HG03097 (cell line): ENCODE data around the gene TCP11L2.
A peak's percentile ranks its signal among the peaks of the same experiment; 100 is the strongest.

Experiments used
- ATAC-seq: cut with Tn5 transposase; IDR thresholded peaks from one replicate; pipeline ENCODE4 v1.9.1; 2021; ENCODE audit not compliant: unreplicated experiment, low FRiP score

TCP11L2 gene

DNA sequence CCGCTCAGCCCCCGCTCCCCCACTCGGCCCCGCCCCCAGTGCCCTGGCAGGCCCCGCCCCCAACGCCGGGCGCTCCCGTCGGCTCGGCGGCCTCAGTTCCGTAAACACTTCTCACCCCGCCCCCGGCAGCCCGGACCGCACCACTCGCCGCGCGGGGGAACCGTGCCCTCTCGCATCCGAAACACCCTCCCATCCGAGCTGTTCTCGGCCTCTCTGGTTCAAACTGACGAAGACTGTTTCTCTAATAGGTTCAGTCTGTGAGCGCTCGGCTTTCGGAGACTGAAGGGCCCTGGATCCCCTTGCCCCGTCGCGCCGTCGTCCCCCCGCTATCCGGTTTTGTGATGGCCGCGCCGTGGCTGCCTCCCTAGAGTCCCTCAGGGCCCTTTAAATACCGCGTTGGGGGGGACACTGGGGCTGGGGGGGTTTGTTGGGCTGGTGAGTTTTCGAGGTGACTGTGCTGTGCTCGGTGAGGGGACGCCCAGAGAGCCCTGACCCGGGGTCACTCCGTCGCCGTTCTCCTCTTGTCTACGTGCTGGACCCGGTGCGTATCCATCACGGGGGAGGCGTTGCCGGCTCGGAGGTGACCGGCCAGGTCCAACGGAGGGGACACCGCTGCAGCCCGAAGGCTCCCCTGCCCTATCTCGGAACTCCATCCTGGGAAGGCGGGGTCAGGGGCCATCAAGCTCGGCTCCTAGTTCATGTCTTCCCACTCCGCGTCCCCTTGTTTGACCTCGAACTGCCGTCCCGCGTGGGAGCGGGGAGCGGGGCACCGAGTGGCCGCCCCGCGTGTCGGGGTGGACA lies at the start of gene TCP11L2:
Gene TCP11L2, plus strand, starts transcription at position 333 of the 801 bp plus-strand sequence. CDS start 8,343 bp downstream, outside the sequence.
- peak; percentile 60 for ATAC-seq

- ATAC-seq: no peak
These were observed 47.8 kb upstream of the TCP11L2 start for GRCh38 chr12:106254724-106255123.

DNA sequence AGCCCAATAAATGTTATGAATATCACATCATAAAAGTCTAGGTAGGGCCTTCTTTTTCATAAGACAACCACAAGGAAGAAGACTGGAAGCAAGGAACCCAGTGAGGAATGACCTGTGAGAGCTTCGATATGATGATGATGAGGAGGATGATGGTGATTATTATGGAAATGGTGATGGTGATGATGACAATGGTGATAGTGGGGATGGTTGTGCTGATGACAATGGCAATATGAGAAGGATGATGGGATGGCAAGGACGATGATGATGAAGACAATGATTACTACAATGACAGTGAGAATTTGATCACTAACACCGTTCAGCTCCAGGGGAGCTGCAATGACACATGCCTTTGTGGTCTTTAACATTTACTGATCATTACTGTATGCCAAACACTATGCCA lies 47.0 kb upstream of the TCP11L2 start:
- ATAC-seq: no peak

DNA sequence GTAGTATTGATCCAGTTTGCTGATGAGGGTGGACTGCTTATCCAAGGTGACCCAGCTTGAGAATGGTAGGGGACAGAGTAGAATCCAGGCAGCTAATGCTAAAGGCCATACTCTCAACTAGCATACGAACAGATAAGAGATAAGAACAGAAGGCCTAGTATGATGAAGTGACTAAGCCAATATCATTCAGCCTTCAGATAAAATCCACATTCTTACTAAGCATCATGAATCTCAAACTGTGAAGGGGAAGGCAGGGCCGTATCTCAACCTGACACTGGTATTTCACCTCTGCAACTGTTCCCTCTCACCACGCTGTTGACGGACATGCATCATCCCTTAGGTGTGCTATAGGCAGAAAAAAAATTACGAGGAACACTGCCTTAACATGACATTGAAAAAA lies 46.6 kb upstream of the TCP11L2 start:
- ATAC-seq: no peak

DNA sequence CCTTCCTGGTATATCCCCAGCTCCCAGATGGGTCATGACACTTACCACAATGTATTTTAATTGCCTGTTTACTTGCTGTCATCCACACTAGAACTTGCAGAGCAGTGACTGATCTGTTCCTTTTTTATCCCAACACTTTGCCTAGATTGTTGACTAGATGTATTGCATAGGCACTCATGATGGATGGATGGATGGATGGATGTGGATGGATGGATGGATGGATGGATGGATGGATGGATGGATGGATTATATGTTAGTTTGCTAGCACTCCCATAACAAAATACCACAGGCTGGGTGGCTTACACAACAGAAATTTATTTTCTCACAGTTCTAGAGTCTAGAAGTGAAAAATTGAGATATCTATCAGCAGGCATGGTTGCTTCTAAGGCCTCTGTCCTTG lies 46.0 kb upstream of the TCP11L2 start:
- ATAC-seq: no peak

- no peak for ATAC-seq
These were observed 44.3 kb upstream of the TCP11L2 start for GRCh38 chr12:106258226-106258625.

- no peak for ATAC-seq
These were observed 43.6 kb upstream of the TCP11L2 start for GRCh38 chr12:106258935-106259334.

- ATAC-seq: no peak
These were observed 37.4 kb upstream of the TCP11L2 start for GRCh38 chr12:106265116-106265515.

DNA sequence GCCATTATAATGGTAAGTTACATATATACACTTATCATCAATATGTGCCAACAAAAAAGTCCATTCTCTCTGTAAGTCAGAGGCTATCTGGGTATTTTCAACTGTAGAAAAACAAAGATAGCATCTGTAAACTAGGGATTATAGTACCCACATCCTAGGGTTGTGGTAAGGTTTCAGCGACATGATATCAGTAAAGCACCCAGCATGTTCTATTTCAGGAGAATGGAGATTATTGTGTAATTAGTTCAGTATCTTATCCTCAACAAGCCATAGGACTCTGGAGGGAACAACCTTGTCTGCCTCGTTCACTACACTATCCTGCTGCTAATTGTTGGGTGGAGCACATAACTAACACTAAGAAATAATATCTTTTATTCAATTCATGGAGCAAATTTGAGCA lies 35.0 kb upstream of the TCP11L2 start:
- ATAC-seq: no peak

GRCh38 chr12:106269150-106269771 lies 33.3 kb upstream of the TCP11L2 start:
- ATAC-seq: no peak

GRCh38 chr12:106271575-106272505 lies 30.7 kb upstream of the TCP11L2 start:
- no peak for ATAC-seq

DNA sequence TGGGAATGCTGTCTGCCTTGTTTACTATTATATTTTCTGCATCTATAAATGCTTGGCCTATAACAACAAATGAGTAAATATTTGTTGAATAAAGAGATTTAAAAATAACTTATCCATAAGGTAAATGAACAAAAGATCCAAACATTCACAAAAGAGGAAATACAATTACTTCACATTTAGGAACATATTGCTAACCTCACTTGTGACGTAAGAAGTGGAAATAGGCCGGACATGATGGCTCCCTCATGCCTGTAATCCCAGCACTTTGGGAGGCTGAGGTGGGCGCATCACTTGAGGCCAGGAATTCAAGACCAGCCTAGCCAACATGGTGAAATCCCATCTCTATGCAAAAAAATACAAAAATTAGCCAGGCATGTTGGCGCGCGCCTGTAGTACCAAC lies 29.0 kb upstream of the TCP11L2 start:
- no peak for ATAC-seq

DNA sequence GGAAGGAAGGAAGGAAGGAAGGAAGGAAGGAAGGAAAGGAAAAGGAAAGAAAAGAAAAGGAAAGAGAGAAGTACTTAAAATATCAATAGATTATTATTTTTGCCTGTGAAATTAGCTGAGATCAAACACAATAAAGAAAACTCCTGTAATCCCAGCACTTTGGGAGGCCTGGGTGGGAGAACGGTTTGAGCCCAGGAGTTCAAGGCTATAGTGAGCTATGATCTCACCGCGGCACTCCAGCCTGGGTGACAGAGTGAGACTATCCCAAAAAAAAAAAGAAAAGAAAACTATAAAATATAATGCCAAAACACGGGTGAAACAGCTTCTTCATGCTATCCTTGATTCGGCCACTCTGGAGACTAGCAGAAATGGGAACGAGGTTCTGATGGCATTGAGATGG lies 28.5 kb upstream of the TCP11L2 start:
- ATAC-seq: no peak

DNA sequence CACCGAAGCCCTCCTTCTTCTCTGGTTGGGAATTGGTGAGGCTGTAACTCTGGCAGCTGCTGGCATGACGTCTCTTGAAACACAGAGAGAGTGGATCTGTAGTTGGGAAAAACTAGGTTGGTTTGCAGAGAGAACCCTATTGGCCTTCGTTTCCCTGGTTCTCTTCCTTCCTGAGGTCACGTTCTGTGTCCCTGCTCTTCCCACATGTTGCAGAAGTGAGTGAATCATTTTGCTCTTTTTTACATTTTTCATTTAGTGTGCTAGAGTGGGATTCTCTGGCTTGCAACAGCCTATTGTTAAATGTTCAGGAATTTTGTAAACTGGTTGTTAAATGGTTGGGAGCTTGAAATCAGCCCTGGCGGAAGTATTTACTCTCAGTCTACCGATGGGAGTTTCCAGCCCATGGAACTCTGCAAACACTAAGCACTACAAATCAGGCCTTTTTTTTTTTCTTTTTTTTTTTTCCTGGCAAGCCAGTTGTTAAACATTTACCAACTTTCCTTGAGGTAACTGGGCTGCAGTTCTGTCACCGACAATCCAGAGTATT lies 27.9 kb upstream of the TCP11L2 start:
- no peak for ATAC-seq

DNA sequence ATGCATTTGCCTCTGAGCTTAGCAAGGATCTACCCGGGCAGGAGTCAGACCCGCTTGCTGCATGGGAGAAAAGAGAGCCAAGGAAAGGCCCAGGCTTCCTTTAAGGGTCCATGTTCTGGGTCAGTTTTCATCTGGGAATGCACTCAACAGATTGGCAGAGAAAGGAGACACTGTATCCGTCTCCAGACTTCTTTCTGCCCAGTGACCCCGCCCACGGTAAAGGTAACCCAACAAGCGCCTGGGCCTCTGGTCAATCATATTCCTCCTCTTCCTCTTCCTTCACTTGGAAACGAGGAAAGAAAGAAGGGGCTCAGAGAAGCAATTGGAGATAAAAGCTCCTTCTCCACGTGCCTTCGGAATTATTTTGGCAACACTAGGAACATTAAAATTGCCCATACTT lies 27.1 kb upstream of the TCP11L2 start:
- no peak for ATAC-seq

DNA sequence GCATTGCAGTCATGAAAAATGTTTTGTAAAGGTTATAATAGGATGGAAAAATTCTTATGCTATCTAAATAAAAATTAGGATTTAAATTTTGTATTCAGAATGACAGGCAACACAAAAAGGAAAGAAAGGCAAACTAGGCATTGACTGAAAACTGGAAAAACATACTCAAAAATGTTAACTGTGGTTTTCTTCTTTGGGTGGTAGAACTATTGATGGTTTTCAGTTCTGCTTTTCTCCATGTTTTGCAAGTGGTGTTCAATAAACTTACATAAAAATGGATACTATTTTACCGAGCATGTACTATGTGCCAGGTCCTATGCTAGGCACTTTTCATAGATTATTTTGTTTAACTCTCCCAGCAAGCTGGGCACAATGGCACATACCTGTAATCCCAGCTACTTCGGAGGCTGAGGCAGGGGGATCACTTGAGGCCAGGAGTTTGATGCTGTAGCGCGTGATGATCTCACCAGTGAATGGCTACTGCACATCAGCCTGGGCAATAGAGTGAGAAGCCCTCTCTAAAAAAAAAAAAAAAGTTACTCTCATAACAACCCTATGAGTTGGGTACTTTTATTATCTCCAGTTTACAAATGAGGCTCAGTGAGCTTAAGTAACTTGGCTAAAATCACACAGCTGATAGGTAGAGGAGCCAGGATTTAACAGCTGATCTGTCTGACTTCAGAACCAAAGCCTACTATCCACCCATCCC lies 26.3 kb upstream of the TCP11L2 start:
- ATAC-seq: peak; percentile 48

- ATAC-seq: no peak
These were observed 22.4 kb upstream of the TCP11L2 start for GRCh38 chr12:106280106-106280505.

GRCh38 chr12:106281056-106281782 lies 21.3 kb upstream of the TCP11L2 start:
- ATAC-seq: no peak

- ATAC-seq: no peak
These were observed 20.7 kb upstream of the TCP11L2 start for GRCh38 chr12:106281804-106282203.
